SK-N-SH treated with all-trans-retinoic acid at 6 μM for 48 hours (cell line): ENCODE data around the gene TNRC6B.

Experiments used
- ATAC-seq: fragments of 200-7000 bp; cut with Tn5 transposase; 3 replicates; pipeline ENCODE4 v1.9.1; 2020; ENCODE audit warnings: mild to moderate bottlenecking, moderate library complexity
- ARNTL ChIP-seq: fragments of 450-650 bp; formaldehyde crosslinking; IDR thresholded peaks from 2 replicates; pipeline ENCODE4 v1.5.0; 2020; ENCODE audit warnings: low read depth, mild to moderate bottlenecking, moderate library complexity, borderline replicate concordance
- BACH2 ChIP-seq: fragments of 250-450 bp; sonication (Bioruptor Pico); IDR thresholded peaks from 2 replicates; pipeline ENCODE4 v1.9.0; 2021; ENCODE audit warnings: mild to moderate bottlenecking, borderline replicate concordance
- CSDC2 ChIP-seq: fragments of 250-450 bp; sonication (Bioruptor Pico); IDR thresholded peaks from 2 replicates; pipeline ENCODE4 v1.5.0; 2020; ENCODE audit warnings: mild to moderate bottlenecking, moderate library complexity
- CSRNP3 ChIP-seq: fragments of 250-450 bp; sonication (Bioruptor Pico); IDR thresholded peaks from 2 replicates; pipeline ENCODE4 v1.5.1; 2021; ENCODE audit warnings: mild to moderate bottlenecking, moderate library complexity
- ESRRG ChIP-seq: fragments of 250-450 bp; sonication (Bioruptor Pico); IDR thresholded peaks from 2 replicates; pipeline ENCODE4 v1.6.1; 2021; ENCODE audit warnings: mild to moderate bottlenecking
- GLIS3 ChIP-seq: fragments of 250-450 bp; sonication (Bioruptor Pico); IDR thresholded peaks from 2 replicates; pipeline ENCODE4 v1.5.0; 2020; ENCODE audit warnings: mild to moderate bottlenecking, moderate library complexity
- ISL1 ChIP-seq: fragments of 250-450 bp; sonication (Bioruptor Pico); IDR thresholded peaks from 2 replicates; pipeline ENCODE4 v2.1.2; 2022; ENCODE audit warnings: mild to moderate bottlenecking, moderate library complexity
- OSR1 ChIP-seq: fragments of 250-450 bp; sonication (Bioruptor Pico); IDR thresholded peaks from 2 replicates; pipeline ENCODE4 v1.8.0; 2022; ENCODE audit warnings: moderate library complexity, mild to moderate bottlenecking, inconsistent platforms
- PATZ1 ChIP-seq: fragments of 250-450 bp; sonication (Bioruptor Pico); IDR thresholded peaks from 2 replicates; pipeline ENCODE4 v1.8.0; 2020; ENCODE audit warnings: mild to moderate bottlenecking, moderate library complexity, borderline replicate concordance
- RARB ChIP-seq: fragments of 250-450 bp; sonication (Bioruptor Pico); IDR thresholded peaks from 2 replicates; pipeline ENCODE4 v1.8.0; 2021; ENCODE audit warnings: mild to moderate bottlenecking, moderate library complexity
- SNAI2 ChIP-seq: fragments of 250-450 bp; sonication (Bioruptor Pico); IDR thresholded peaks from 2 replicates; pipeline ENCODE4 v1.5.0; 2020; ENCODE audit warnings: mild to moderate bottlenecking, moderate library complexity
- TCF4 ChIP-seq: fragments of 250-450 bp; sonication (Bioruptor Pico); IDR thresholded peaks from 2 replicates; pipeline ENCODE4 v1.8.0; 2021; ENCODE audit warnings: mild to moderate bottlenecking, moderate library complexity, borderline replicate concordance
- TOX ChIP-seq: fragments of 250-450 bp; sonication (Bioruptor Pico); IDR thresholded peaks from 2 replicates; pipeline ENCODE4 v1.8.0; 2021; ENCODE audit warnings: mild to moderate bottlenecking, moderate library complexity, borderline replicate concordance
- TSHZ2 ChIP-seq: fragments of 250-450 bp; sonication (Bioruptor Pico); IDR thresholded peaks from 2 replicates; pipeline ENCODE4 v1.5.0; 2020; ENCODE audit warnings: mild to moderate bottlenecking, moderate library complexity
- ZC3H10 ChIP-seq: fragments of 250-450 bp; sonication (Bioruptor Pico); IDR thresholded peaks from 2 replicates; pipeline ENCODE4 v1.5.1; 2021; ENCODE audit warnings: mild to moderate bottlenecking, moderate library complexity
- ZFP3 ChIP-seq: fragments of 250-450 bp; sonication (Bioruptor Pico); IDR thresholded peaks from 2 replicates; pipeline ENCODE4 v1.5.0; 2020; ENCODE audit warnings: mild to moderate bottlenecking, moderate library complexity
- ZNF565 ChIP-seq: fragments of 450-650 bp; formaldehyde crosslinking; conservative IDR thresholded peaks from 2 replicates; pipeline ENCODE4 v1.5.0; 2020; ENCODE audit warnings: low read depth, mild to moderate bottlenecking, moderate library complexity
- ZNF70 ChIP-seq: fragments of 450-650 bp; formaldehyde crosslinking; IDR thresholded peaks from 2 replicates; pipeline ENCODE4 v1.5.0; 2020; ENCODE audit warnings: mild to moderate bottlenecking, moderate library complexity
- ZNF8 ChIP-seq: fragments of 450-650 bp; formaldehyde crosslinking; IDR thresholded peaks from 2 replicates; pipeline ENCODE4 v1.5.0; 2020; ENCODE audit warnings: mild to moderate bottlenecking, moderate library complexity
- TF ChIP-seq, protein P1 (sequence below): fragments of 250-450 bp; sonication (Bioruptor Pico); IDR thresholded peaks from 2 replicates; pipeline ENCODE4 v1.8.0; 2021; ENCODE audit warnings: low read depth, mild to moderate bottlenecking, moderate library complexity, borderline replicate concordance

Gene TNRC6B

GRCh38 chr22:40249286-40249685 is 71.6 kb downstream of the TNRC6B start:
- ATAC-seq, result no peak

DNA sequence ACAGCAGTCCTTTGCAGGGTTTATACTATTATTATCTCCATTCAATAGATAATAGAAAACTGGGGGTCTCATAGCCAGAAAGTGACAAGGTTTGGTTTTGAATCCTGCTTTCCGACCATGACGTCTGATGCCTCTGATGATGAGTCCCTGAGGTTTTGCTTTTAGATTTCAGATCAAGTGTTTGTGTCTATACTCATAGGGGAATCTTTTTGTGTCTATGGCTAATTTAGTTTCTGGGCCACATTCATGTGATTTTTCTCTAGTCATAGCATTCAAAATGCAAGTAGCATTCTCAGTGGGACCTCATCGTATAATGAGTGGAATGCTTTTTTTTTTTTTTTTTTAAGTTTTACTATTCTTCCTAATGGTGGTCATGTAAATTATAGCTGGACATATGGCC is 72.9 kb downstream of the TNRC6B start:
- no peak for TF ChIP-seq ESRRG (CRISPR knock-in tag)
- ATAC-seq, result no peak

More at GRCh38 chr22:40249286-40249685, 71.6 kb downstream of the TNRC6B start:
- TF ChIP-seq PATZ1 (no peak), ZNF70 (CRISPR knock-in tag) (no peak), ZC3H10 (CRISPR knock-in tag) (no peak), ZFP3 (CRISPR knock-in tag) (no peak), TOX (no peak), ESRRG (CRISPR knock-in tag) (no peak), CSDC2 (CRISPR knock-in tag) (no peak), CSRNP3 (no peak), BACH2 (no peak), ARNTL (CRISPR knock-in tag) (no peak), SNAI2 (CRISPR knock-in tag) (no peak), TCF4 (CRISPR knock-in tag) (no peak), ZNF8 (CRISPR knock-in tag) (no peak), TSHZ2 (CRISPR knock-in tag) (no peak)
- TF ChIP-seq, protein P1, sequence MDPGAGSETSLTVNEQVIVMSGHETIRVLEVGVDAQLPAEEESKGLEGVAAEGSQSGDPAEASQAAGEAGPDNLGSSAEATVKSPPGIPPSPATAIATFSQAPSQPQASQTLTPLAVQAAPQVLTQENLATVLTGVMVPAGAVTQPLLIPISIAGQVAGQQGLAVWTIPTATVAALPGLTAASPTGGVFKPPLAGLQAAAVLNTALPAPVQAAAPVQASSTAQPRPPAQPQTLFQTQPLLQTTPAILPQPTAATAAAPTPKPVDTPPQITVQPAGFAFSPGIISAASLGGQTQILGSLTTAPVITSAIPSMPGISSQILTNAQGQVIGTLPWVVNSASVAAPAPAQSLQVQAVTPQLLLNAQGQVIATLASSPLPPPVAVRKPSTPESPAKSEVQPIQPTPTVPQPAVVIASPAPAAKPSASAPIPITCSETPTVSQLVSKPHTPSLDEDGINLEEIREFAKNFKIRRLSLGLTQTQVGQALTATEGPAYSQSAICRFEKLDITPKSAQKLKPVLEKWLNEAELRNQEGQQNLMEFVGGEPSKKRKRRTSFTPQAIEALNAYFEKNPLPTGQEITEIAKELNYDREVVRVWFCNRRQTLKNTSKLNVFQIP (CRISPR knock-in tag), result no peak
- TF ChIP-seq, all 23 proteins: peak for 0

DNA sequence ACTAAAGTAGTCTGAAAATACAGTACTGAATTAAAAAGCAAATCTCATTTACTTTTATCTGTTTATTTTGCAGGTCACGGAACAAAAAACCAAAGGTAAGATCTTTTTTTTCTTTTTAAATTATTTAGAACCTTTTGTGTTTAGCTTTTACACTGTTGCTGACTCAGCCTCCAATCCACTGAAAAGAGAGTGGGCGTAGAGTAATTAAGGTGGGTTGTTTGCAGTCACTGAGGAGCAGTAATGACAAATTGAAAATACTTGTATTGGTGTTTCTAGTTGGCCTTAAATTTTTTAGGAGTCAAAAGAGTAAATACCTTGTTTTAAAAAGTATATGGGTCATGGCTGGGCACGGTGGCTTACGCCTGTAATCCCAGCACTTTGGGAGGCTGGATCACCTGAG is 73.4 kb downstream of the TNRC6B start:
- ATAC-seq, result no peak
- no peak for TF ChIP-seq CSRNP3

GRCh38 chr22:40252146-40252545 is 74.4 kb downstream of the TNRC6B start:
- ATAC-seq, result no peak
- TF ChIP-seq PATZ1 (no peak), SNAI2 (CRISPR knock-in tag) (no peak), ISL1 (CRISPR knock-in tag) (no peak), BACH2 (no peak), CSRNP3 (no peak), ZFP3 (CRISPR knock-in tag) (no peak), OSR1 (CRISPR knock-in tag) (no peak), ZC3H10 (CRISPR knock-in tag) (no peak), ZNF70 (CRISPR knock-in tag) (no peak), GLIS3 (no peak), ZNF565 (CRISPR knock-in tag) (no peak), RARB (CRISPR knock-in tag) (no peak), ARNTL (CRISPR knock-in tag) (no peak)
- TF ChIP-seq, protein P1 (CRISPR knock-in tag), result no peak
